Measurements from ENCODE around the gene ZFAND2B.
"Not testable (repeated sequence)": the region's sequence is repeated elsewhere in the genome, so short reads cannot be mapped to it uniquely, and the experiment has no call there.

The ZFAND2B gene

GRCh38 chr2:219250049-219250781 lies 43.6 kb downstream of the ZFAND2B start:
- in situ Hi-C loops (cut with MboI; ENCODE audit: low sequenced_read_pairs): no loop called here

- in situ Hi-C loops (cut with MboI; ENCODE audit: low sequenced_read_pairs): no loop called here
These were observed 45.1 kb downstream of the ZFAND2B start for GRCh38 chr2:219251656-219252055.

- in situ Hi-C loops (cut with MboI; ENCODE audit: low sequenced_read_pairs): no loop called here
These were observed 45.5 kb downstream of the ZFAND2B start for GRCh38 chr2:219252084-219252483.

- in situ Hi-C loops (cut with MboI; ENCODE audit: low sequenced_read_pairs): no loop called here
These were observed 46.0 kb downstream of the ZFAND2B start for GRCh38 chr2:219252570-219252899.

GRCh38 chr2:219252900-219253752 lies 46.5 kb downstream of the ZFAND2B start, which contains the start of gene TUBA4B:
TUBA4B (plus strand) TSS chr2:219253243; CDS start chr2:219253408, 165 bp downstream.
- in situ Hi-C loops (cut with MboI; ENCODE audit: low sequenced_read_pairs): no loop called here

- in situ Hi-C loops (cut with MboI; ENCODE audit: low sequenced_read_pairs): no loop called here
These were observed 47.4 kb downstream of the ZFAND2B start, which contains the start of gene TUBA4A for GRCh38 chr2:219253753-219254589. TUBA4A (minus strand) TSS chr2:219253918; CDS start chr2:219253858, 60 bp downstream.

- in situ Hi-C loops (cut with MboI; ENCODE audit: low sequenced_read_pairs): no loop called here
These were observed 48.1 kb downstream of the ZFAND2B start for GRCh38 chr2:219254590-219255201.

- in situ Hi-C loops (cut with MboI; ENCODE audit: low sequenced_read_pairs): not testable (repeated sequence)
These were observed 52.4 kb downstream of the ZFAND2B start for GRCh38 chr2:219258942-219259341.
